ENCODE results near the gene NTPCR. TPM values are rescaled to one million over a fixed set of nuclear protein-coding genes. Genes with fewer than 3 reads are reported as not detected.
A peak's percentile ranks its signal among the peaks of the same experiment; 100 is the strongest.

The NTPCR gene
- total and polyA plus RNA-seq, 9 donors = 17.5 to 46.5 (median 37.6) TPM

GRCh38 chr1:233022246-233022645 lies 71.8 kb downstream of the NTPCR start:
- H3K4me1 ChIP-seq (ENCODE audit: insufficient read depth) = peaks cover 5% of the 10 kb centered on the region
- H3K27ac ChIP-seq = no peak overlapping the region
- intact Hi-C loops (cut with DNase I) = no loop called here
- no peaks in the 10 kb centered on the region for H3K27me3 ChIP-seq
- H3K36me3 ChIP-seq = no peaks in the 10 kb centered on the region
- H3K9me3 ChIP-seq = no peaks in the 10 kb centered on the region
- DNase-seq = no peak
- TF ChIP-seq POLR2A (IDR thresholded peaks at IDR 0.05) (no peak), CTCF (IDR thresholded peaks at IDR 0.05) (no peak), EP300 (IDR thresholded peaks at IDR 0.05) (no peak)
- no peak overlapping the region for H3K4me3 ChIP-seq
- 94 to 98% (median 96%) methylated on average over 2 of the region's 2 CpGs for WGBS, 3 donors

- Histone ChIP-seq H3K27me3 (no peaks in the 10 kb centered on the region), H3K4me1 (ENCODE audit: insufficient read depth) (peaks cover 5% of the 10 kb centered on the region), H3K27ac (no peak overlapping the region), H3K36me3 (no peaks in the 10 kb centered on the region), H3K4me3 (no peak overlapping the region), H3K9me3 (no peaks in the 10 kb centered on the region)
- no peak for TF ChIP-seq CTCF (IDR thresholded peaks at IDR 0.05)
- TF ChIP-seq POLR2A (IDR thresholded peaks at IDR 0.05) = no peak
- no peak for TF ChIP-seq EP300 (IDR thresholded peaks at IDR 0.05)
- WGBS, 3 donors = 93 to 95% (median 95%) methylated on average over 9 of the region's 9 CpGs
- DNase-seq = no peak
- intact Hi-C loops (cut with DNase I) = no loop called here
Observed at GRCh38 chr1:233024199-233024598, 73.8 kb downstream of the NTPCR start.

GRCh38 chr1:233025157-233025556 lies 74.7 kb downstream of the NTPCR start:
- intact Hi-C loops (cut with DNase I) = no loop called here
- Histone ChIP-seq H3K36me3 (no peaks in the 10 kb centered on the region), H3K27me3 (no peaks in the 10 kb centered on the region), H3K9me3 (no peaks in the 10 kb centered on the region), H3K4me3 (no peak overlapping the region), H3K4me1 (ENCODE audit: insufficient read depth) (peaks cover 3% of the 10 kb centered on the region), H3K27ac (no peak overlapping the region)
- TF ChIP-seq EP300 (IDR thresholded peaks at IDR 0.05) (no peak), CTCF (IDR thresholded peaks at IDR 0.05) (no peak), POLR2A (IDR thresholded peaks at IDR 0.05) (no peak)
- no peak for DNase-seq
- WGBS, 3 donors = 82 to 87% (median 86%) methylated on average over 12 of the region's 12 CpGs

GRCh38 chr1:233025567-233025966 lies 75.2 kb downstream of the NTPCR start:
- Histone ChIP-seq H3K36me3 (no peaks in the 10 kb centered on the region), H3K4me3 (no peak overlapping the region), H3K9me3 (no peaks in the 10 kb centered on the region), H3K27me3 (no peaks in the 10 kb centered on the region), H3K4me1 (ENCODE audit: insufficient read depth) (no peaks in the 10 kb centered on the region), H3K27ac (no peak overlapping the region)
- 83 to 86% (median 85%) methylated on average over 2 of the region's 2 CpGs for WGBS, 3 donors
- no peak for DNase-seq
- intact Hi-C loops (cut with DNase I) = no loop called here
- no peak for TF ChIP-seq EP300 (IDR thresholded peaks at IDR 0.05)
- TF ChIP-seq CTCF (IDR thresholded peaks at IDR 0.05) = no peak
- no peak for TF ChIP-seq POLR2A (IDR thresholded peaks at IDR 0.05)

GRCh38 chr1:233027046-233027445 lies 76.6 kb downstream of the NTPCR start:
- peak overlapping the region; percentile 11 for H3K4me3 ChIP-seq
- DNase-seq = no peak
- 16 to 19% (median 17%) methylated on average over 5 of the region's 5 CpGs for WGBS, 3 donors

More at GRCh38 chr1:233027046-233027445, 76.6 kb downstream of the NTPCR start:
- Histone ChIP-seq H3K27ac (no peak overlapping the region), H3K36me3 (no peaks in the 10 kb centered on the region), H3K4me1 (ENCODE audit: insufficient read depth) (no peaks in the 10 kb centered on the region), H3K9me3 (no peaks in the 10 kb centered on the region), H3K27me3 (no peaks in the 10 kb centered on the region)
- intact Hi-C loops (cut with DNase I) = no loop called here
- no peak for TF ChIP-seq POLR2A (IDR thresholded peaks at IDR 0.05)
- no peak for TF ChIP-seq EP300 (IDR thresholded peaks at IDR 0.05)
- TF ChIP-seq CTCF (IDR thresholded peaks at IDR 0.05) = no peak
